Calu3 (cell line): ENCODE measurements around the gene PSMA5. TPM values are rescaled to one million over a fixed set of nuclear protein-coding genes. Genes with fewer than 3 reads are reported as not detected.
A peak's percentile ranks its signal among the peaks of the same experiment; 100 is the strongest.

ENCODE experiments used
- BruUV-seq: library from RNA; stranded (reverse); fragments of 400-500 nt; replicated peaks from 2 replicates; lab custom pipeline; 2021; lab: Mats Ljungman, UMichigan
- CTCF ChIA-PET: fragments of 300-600 bp; sonication (Branson Sonifier 250); formaldehyde crosslinking; loops from one replicate; lab custom pipeline; 2022; ENCODE audit warnings: antibody characterized with exemption; lab: Charles Lee
- DNase-seq: peaks from one replicate; pipeline ENCODE4 v3.0.0; 2022
- H3K27ac Mint-ChIP-seq: one replicate; pipeline ENCODE4 v1.8.0; 2022; ENCODE audit warnings: mixed read lengths; ENCODE audit not compliant: unreplicated experiment
- H3K27me3 Mint-ChIP-seq: one replicate; pipeline ENCODE4 v1.8.0; 2022; ENCODE audit warnings: mixed read lengths; ENCODE audit not compliant: unreplicated experiment
- H3K36me3 Mint-ChIP-seq: one replicate; pipeline ENCODE4 v1.8.0; 2022; ENCODE audit warnings: mild to moderate bottlenecking, moderate library complexity, mixed read lengths; ENCODE audit not compliant: insufficient read depth, unreplicated experiment
- H3K4me1 Mint-ChIP-seq: one replicate; pipeline ENCODE4 v1.8.0; 2022; ENCODE audit warnings: mild to moderate bottlenecking, low read depth, mixed read lengths; ENCODE audit not compliant: unreplicated experiment
- H3K4me3 Mint-ChIP-seq: one replicate; pipeline ENCODE4 v1.8.0; 2022; ENCODE audit warnings: mild to moderate bottlenecking, low read depth, moderate library complexity, mixed read lengths; ENCODE audit not compliant: unreplicated experiment
- H3K9me3 Mint-ChIP-seq: one replicate; pipeline ENCODE4 v1.8.0; 2022; ENCODE audit warnings: low read depth, mixed read lengths; ENCODE audit not compliant: unreplicated experiment
- CTCF ChIP-seq: fragments of 200-600 bp; IDR thresholded peaks from one replicate; pipeline ENCODE4 v1.8.0; 2022; ENCODE audit warnings: antibody characterized with exemption; ENCODE audit not compliant: unreplicated experiment
- intact Hi-C: fragments of 100-400 bp; cut with micrococcal nuclease; formaldehyde crosslinking; loops from one replicate; pipeline ENCODE4 v1.10.0; 2022; ENCODE audit not compliant: unreplicated experiment
- total RNA-seq: library from RNA; stranded (reverse); gene quantifications from 2 replicates; pipeline ENCODE4 v1.2.3, GENCODE V29; 2022

The PSMA5 gene
- total RNA-seq, 1 experiment from 2014 or later, result 121 TPM

GRCh38 chr1:109394591-109395281 is 31.5 kb downstream of the PSMA5 start:
- Mint-ChIP-seq H3K27ac (no peak overlapping the region), H3K9me3 (no peaks in the 10 kb centered on the region), H3K36me3 (peaks cover 14% of the 10 kb centered on the region), H3K4me3 (no peak overlapping the region), H3K4me1 (peaks cover 44% of the 10 kb centered on the region), H3K27me3 (no peaks in the 10 kb centered on the region)
- CTCF ChIA-PET, result no interaction called here
- no TSS peak for BruUV-seq
- TF ChIP-seq CTCF, result no peak
- no peak for DNase-seq
- intact Hi-C loops, result loop anchor here (10.0 kb wide), 1 partner anchor 200 kb away; no protein-coding TSS in a partner anchor

GRCh38 chr1:109393617-109394233 is 32.5 kb downstream of the PSMA5 start:
- no peaks in the 10 kb centered on the region for H3K9me3 Mint-ChIP-seq
- intact Hi-C loops, result loop anchor here (10.0 kb wide), 1 partner anchor 199 kb away; no protein-coding TSS in a partner anchor
- H3K4me3 Mint-ChIP-seq, result no peak overlapping the region
- H3K4me1 Mint-ChIP-seq, result peaks cover 46% of the 10 kb centered on the region
- no peak for TF ChIP-seq CTCF
- DNase-seq, result no peak
- H3K27ac Mint-ChIP-seq, result no peak overlapping the region
- no TSS peak for BruUV-seq
- CTCF ChIA-PET, result no interaction called here
- H3K36me3 Mint-ChIP-seq, result peaks cover 14% of the 10 kb centered on the region
- H3K27me3 Mint-ChIP-seq, result no peaks in the 10 kb centered on the region

GRCh38 chr1:109392788-109393616 is 33.2 kb downstream of the PSMA5 start:
- Mint-ChIP-seq H3K9me3 (no peaks in the 10 kb centered on the region), H3K36me3 (peaks cover 11% of the 10 kb centered on the region), H3K27me3 (no peaks in the 10 kb centered on the region), H3K27ac (peak overlapping the region; percentile 5), H3K4me1 (peaks cover 46% of the 10 kb centered on the region), H3K4me3 (peak overlapping the region; percentile 53)
- TF ChIP-seq CTCF, result no peak
- peak; percentile 14 for DNase-seq
- intact Hi-C loops, result loop anchor here (10.0 kb wide), 1 partner anchor 198 kb away; no protein-coding TSS in a partner anchor
- no TSS peak for BruUV-seq
- CTCF ChIA-PET, result no interaction called here

- intact Hi-C loops, result loop anchor here (10.0 kb wide), 1 partner anchor 197 kb away; no protein-coding TSS in a partner anchor
- BruUV-seq, result no TSS peak
- Mint-ChIP-seq H3K27me3 (no peaks in the 10 kb centered on the region), H3K27ac (peak overlapping the region; percentile 5), H3K9me3 (no peaks in the 10 kb centered on the region), H3K4me1 (peaks cover 46% of the 10 kb centered on the region), H3K36me3 (peaks cover 4% of the 10 kb centered on the region), H3K4me3 (peak overlapping the region; percentile 53)
- no peak for TF ChIP-seq CTCF
- no peak for DNase-seq
- CTCF ChIA-PET, result no interaction called here
Measured at GRCh38 chr1:109392037-109392787, 34.0 kb downstream of the PSMA5 start.
